ENCODE results near the gene XKR7.

GRCh38 chr20:31934968-31935764 lies 32.8 kb upstream of the XKR7 start:
- TF ChIP-seq EZH2phosphoT487 (IDR thresholded peaks at IDR 0.05; ENCODE audit: borderline replicate concordance, low read length) (no peak), CTCF (conservative IDR thresholded peaks at IDR 0.05; ENCODE audit: low read depth, low read length) (peak; percentile 20; the same call in 1 of the 2 replicates), EZH2 (IDR thresholded peaks at IDR 0.05; ENCODE audit: low read length, unreplicated experiment) (no peak)

All from PC-3 (cell line).